Coronary artery (tissue), 2 donors: Measurements from ENCODE around the gene CYTIP.

Experiments
- DNase-seq: peaks from one replicate; pipeline ENCODE4 v3.0.0-alpha.2; 2017; ENCODE audit warnings: low spot score
- H3K27ac ChIP-seq, 2 donors: fragments of 200-600 bp; sonication (generic); one replicate each; pipeline ENCODE4 v1.5.1; 2016 to 2019
- H3K4me3 ChIP-seq: fragments of 200-600 bp; sonication (generic); 2 replicates; pipeline ENCODE4 v1.5.1; 2016; ENCODE audit warnings: mild to moderate bottlenecking, moderate library complexity
- CTCF ChIP-seq: fragments of 200-600 bp; sonication (generic); IDR thresholded peaks from one replicate; pipeline ENCODE4 v1.5.1; 2019; ENCODE audit warnings: antibody characterized with exemption

Gene CYTIP

DNA sequence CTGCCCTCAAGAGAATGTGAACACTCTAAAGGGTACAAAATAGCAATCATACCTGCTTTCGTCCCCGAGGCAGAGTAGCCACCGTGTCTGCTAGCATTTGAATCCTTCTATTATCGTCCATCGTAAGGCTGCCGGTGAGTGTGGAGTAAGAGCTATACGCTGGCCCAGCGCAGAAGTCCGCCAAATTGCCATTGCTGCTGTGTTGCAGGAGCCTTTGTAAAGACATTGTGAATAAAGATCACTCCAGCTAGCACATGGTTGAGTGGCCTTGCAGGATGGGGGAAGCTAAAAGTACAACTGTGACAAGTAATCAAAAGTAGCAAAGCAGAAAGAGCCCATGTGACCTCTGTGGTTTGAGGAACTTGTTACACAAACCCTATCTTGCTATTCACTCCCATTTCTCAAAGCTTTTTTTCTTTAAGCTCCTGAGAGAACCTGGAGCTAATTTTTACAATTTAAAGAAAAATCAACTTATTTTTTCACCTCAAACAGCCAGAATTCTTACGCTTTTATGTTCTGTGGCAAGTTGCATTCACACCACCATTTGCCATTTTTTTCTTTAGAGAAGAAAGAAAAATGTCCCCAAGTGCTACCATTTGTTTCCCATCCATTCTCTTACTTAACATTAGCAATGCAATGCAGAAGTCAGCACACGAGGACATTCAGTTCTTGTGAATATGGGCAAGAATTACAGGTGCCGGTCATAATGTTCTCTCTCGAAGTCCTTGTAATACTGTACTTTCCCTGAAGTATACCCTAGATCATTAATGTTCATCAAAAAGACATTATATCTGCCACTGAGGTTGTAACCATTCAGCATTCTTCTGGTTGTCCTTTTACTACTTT lies at the start of gene CYTIP:
Gene CYTIP, minus strand, starts transcription at position 295 of the 846 bp plus-strand sequence. Its CDS starts 69 bp downstream, at position 226.
- Histone ChIP-seq H3K4me3 (peak within 1 kb of the TSS; percentile 56), H3K27ac (peak within 1 kb of the TSS in 1 of 2 donors; percentile 64)
- no peak for DNase-seq
- TF ChIP-seq CTCF, result no peak

DNA sequence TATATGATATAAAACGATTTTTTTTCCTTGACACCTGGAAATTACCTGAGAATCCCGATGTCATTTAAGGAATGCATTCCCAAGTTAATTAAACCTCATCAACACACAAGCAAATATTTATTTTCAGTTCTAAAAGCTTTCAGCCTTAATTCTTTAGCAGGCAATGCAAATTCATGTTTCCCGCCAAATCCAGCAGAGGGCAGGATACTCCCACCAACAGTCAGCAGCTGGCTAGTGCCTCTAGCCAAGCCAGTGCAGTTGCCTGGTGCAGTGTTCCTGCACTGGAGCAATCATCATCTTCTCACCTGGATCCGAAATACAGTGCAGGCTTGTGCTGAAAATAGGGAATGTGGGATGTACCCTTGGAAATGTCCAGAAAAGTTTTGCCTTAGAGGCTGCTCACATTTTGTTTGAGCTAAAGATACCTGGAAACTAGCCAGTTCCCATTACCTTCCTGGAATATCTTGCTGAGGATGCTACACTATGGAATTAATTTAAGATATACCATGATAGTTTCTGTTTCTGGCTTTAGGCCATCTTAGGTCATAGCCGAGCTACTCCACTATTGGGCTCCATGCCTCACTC lies 48.4 kb upstream of the CYTIP start:
- H3K27ac ChIP-seq, result no peak overlapping the region
- H3K4me3 ChIP-seq, result no peak overlapping the region
- TF ChIP-seq CTCF, result peak; percentile 36
- DNase-seq, result no peak

DNA sequence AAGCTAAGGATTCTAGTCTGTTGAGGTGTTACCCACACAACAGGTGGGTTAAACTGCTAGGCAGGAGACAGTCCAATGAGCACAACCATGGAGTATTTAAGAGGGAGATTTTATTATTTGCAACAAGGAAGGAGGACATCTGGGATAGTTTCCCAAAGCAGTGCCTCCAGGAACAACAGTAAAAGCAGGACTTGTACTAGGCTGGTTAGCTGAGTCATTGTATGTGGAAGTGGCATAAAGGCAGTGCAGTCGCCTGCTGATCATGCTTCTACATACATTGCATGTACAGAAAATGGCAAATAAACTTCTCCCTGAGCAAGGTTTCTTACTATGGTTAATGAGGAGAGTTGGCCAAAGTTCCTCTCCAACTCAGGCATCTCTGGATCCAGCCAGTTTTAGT lies 46.1 kb upstream of the CYTIP start:
- DNase-seq, result no peak
- Histone ChIP-seq H3K27ac (no peak overlapping the region), H3K4me3 (no peak overlapping the region)
- TF ChIP-seq CTCF, result no peak

DNA sequence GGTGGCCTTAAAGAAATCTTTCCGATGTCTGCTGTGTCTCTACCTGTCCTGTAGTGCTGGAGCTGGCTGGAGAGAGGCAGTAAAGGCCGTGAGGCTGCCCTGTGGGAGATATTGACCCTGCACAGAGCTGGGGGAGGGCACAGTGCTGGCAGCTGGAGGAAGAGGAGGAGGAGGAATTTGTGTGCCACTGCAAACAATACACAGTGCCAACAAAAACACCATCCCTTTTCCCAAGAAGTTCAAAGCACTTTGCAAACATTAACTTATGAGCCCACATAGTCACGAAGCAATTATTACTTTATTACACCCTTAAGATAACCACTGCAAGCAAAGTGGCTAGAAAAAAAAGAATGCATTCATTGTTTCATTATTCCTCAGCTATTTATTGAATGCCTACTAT lies 45.0 kb upstream of the CYTIP start:
- peak overlapping the region; percentile 22 for H3K4me3 ChIP-seq
- H3K27ac ChIP-seq, result no peak overlapping the region
- no peak for DNase-seq

DNA sequence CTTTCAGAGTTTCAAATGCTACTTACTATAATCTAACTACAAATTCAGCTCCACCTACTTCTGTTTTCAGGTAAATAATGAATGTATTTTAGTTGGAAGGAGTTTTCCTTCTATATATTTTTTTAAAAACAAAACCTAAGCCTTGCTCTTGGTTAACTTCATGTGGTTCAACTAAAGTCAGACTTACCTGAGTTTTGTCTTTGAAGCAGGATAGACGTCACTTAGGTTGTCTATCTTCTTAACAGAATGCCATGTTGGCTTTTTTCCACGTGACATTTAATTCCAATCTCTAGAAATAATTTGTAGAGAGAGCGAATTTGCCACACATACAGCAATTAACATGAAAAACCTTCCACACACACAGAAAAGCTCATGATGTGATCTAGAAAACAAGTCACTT lies 43.9 kb upstream of the CYTIP start:
- Histone ChIP-seq H3K4me3 (no peak overlapping the region), H3K27ac (no peak overlapping the region)
- no peak for DNase-seq
- no peak for TF ChIP-seq CTCF

More for the DNA sequence above, 45.0 kb upstream of the CYTIP start:
- TF ChIP-seq CTCF, result no peak

DNA sequence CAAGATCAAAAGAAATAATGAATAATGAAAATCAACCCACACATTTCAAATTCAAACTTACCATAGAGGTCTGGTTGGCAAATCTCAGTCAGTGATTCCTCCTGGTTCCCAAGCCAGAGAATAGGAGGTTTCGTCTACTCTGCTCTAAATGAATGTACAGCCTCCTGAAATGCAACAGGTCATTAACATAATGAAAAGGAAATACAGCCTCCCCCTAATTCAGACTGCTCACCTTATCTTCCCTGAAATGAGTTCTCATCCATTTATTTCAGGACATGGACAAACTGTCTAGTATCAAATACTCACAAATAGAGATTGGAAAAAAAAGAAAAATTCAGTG lies 43.4 kb upstream of the CYTIP start:
- H3K27ac ChIP-seq, result no peak overlapping the region
- H3K4me3 ChIP-seq, result no peak overlapping the region
- DNase-seq, result no peak

More for the DNA sequence above, 43.4 kb upstream of the CYTIP start:
- TF ChIP-seq CTCF, result no peak
